Endothelial cell (in vitro differentiated cells): Measurements from ENCODE around the gene DTX2. TPM values are rescaled to one million over a fixed set of nuclear protein-coding genes. Genes with fewer than 3 reads are reported as not detected.
"Not testable (repeated sequence)": the region's sequence is repeated elsewhere in the genome, so short reads cannot be mapped to it uniquely, and the experiment has no call there.

Experiments used
- DNase-seq: peaks from one replicate; pipeline ENCODE4 v3.0.0; 2021; ENCODE audit warnings: low spot score
- H3K27ac Mint-ChIP-seq: one replicate; pipeline ENCODE4 v1.8.0; 2021; ENCODE audit warnings: mixed read lengths, inconsistent platforms; ENCODE audit not compliant: unreplicated experiment
- H3K27me3 Mint-ChIP-seq: one replicate; pipeline ENCODE4 v1.8.0; 2021; ENCODE audit warnings: mild to moderate bottlenecking, moderate library complexity, mixed read lengths, inconsistent platforms; ENCODE audit not compliant: unreplicated experiment
- H3K36me3 Mint-ChIP-seq: one replicate; pipeline ENCODE4 v1.8.0; 2021; ENCODE audit warnings: mild to moderate bottlenecking, low read depth, mixed read lengths, inconsistent platforms; ENCODE audit not compliant: unreplicated experiment
- H3K4me1 Mint-ChIP-seq: one replicate; pipeline ENCODE4 v1.8.0; 2021; ENCODE audit warnings: mild to moderate bottlenecking, mixed read lengths, inconsistent platforms; ENCODE audit not compliant: unreplicated experiment
- H3K4me3 Mint-ChIP-seq: one replicate; pipeline ENCODE4 v1.8.0; 2021; ENCODE audit warnings: mild to moderate bottlenecking, mixed read lengths, inconsistent platforms; ENCODE audit not compliant: unreplicated experiment
- H3K9me3 Mint-ChIP-seq: one replicate; pipeline ENCODE4 v1.8.0; 2021; ENCODE audit warnings: mixed read lengths, inconsistent platforms; ENCODE audit not compliant: unreplicated experiment
- total RNA-seq: library from RNA; stranded (reverse); fragmentation: NEBNext Ultra II Directional; extraction: Animal tissue kit (Norgen Biotek cat#: 25700); gene quantifications from one replicate; pipeline ENCODE4 v1.2.1, GENCODE V29; 2021; ENCODE audit not compliant: unreplicated experiment

Gene DTX2
- total RNA-seq, 1 donor from 2014 or later, result 35.4 TPM

- not testable (repeated sequence) for H3K27me3 Mint-ChIP-seq, H3K36me3 Mint-ChIP-seq, DNase-seq, H3K27ac Mint-ChIP-seq, H3K4me3 Mint-ChIP-seq, H3K9me3 Mint-ChIP-seq, H3K4me1 Mint-ChIP-seq
Observed at GRCh38 chr7:76443846-76444245, 17.7 kb upstream of the DTX2 start.

GRCh38 chr7:76445577-76446008, 15.9 kb upstream of the DTX2 start:
- not testable (repeated sequence) for H3K27me3 Mint-ChIP-seq, DNase-seq, H3K36me3 Mint-ChIP-seq, H3K9me3 Mint-ChIP-seq, H3K27ac Mint-ChIP-seq, H3K4me1 Mint-ChIP-seq, H3K4me3 Mint-ChIP-seq

DNA sequence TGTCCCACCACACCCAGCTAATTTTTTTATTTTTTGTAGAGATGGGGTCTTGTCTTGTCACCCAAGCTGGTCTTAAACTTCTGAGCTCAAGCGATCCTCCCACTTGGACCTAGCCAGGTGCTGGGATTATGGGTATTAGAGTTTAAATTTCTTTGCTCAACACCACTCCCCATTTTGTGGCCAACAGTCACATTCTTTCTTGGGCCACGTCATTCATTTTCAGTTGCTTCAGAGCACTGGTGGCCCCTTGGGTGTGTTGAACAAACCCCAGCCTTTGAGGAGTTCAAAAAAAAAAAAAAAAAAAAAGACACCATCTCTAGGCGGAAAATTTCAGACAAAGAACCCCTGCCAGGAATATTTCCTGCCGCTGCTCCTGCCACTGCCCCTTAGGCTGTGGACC, 4.5 kb upstream of the DTX2 start:
- H3K27ac Mint-ChIP-seq, DNase-seq, H3K9me3 Mint-ChIP-seq, H3K4me3 Mint-ChIP-seq, H3K36me3 Mint-ChIP-seq, H3K27me3 Mint-ChIP-seq, H3K4me1 Mint-ChIP-seq: not testable (repeated sequence)

GRCh38 chr7:76458504-76458903, 3.0 kb upstream of the DTX2 start:
- not testable (repeated sequence) for H3K36me3 Mint-ChIP-seq, H3K27ac Mint-ChIP-seq, H3K4me3 Mint-ChIP-seq, H3K27me3 Mint-ChIP-seq, H3K4me1 Mint-ChIP-seq, H3K9me3 Mint-ChIP-seq, DNase-seq

DNA sequence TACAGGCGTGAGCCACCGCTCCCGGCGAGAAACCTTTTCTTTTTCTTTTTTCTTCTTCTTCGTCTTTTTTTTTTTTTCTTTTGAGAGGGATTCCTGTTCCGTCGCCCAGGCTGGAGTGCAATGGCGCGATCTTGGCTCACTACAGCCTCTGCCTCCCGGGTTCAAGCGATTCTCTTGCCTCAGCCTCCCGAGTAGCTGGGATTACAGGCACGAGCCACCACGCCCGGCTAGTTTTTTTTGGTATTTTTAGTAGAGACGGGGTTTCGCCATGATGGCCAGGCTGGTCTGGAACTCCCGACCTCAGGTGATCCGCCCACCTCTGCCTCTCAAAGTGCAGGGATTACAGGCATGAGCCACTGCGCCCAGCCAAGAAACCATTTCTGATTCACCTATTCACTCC, 742 bp upstream of the DTX2 start:
- H3K4me3 Mint-ChIP-seq, H3K27me3 Mint-ChIP-seq, H3K4me1 Mint-ChIP-seq, DNase-seq, H3K27ac Mint-ChIP-seq, H3K36me3 Mint-ChIP-seq, H3K9me3 Mint-ChIP-seq: not testable (repeated sequence)

DNA sequence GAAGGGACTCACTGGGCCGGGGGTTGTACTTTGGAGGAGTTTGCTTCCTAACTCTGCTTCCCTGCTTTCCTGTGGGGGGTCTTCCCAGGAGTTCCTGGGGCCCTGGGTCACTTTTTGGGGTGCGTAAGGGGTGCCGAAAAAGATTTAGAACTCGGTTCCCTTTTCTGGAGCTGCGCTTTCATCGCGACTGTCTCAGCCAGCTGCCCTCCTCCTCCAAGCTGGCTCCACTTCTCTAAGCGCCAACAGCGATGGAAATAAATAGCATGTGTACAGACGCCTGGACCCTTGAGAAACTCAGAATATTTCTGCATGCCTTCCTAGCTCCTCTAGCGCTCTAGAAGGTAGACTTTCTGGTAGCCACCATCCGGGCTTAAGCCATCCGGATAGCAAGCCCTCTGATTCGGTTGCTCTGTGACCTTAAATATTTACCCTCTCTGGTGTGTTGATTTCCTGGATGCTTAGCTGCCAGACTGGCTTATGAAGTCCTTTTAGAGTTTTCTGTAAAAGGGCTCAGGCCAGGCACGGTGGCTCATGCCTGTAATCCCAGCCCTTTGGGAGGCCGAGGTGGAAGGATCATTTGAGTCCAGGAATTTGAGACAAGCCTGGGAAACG, 868 bp downstream of the DTX2 start:
- not testable (repeated sequence) for H3K4me1 Mint-ChIP-seq, H3K36me3 Mint-ChIP-seq, DNase-seq, H3K9me3 Mint-ChIP-seq, H3K27me3 Mint-ChIP-seq, H3K27ac Mint-ChIP-seq, H3K4me3 Mint-ChIP-seq

DNA sequence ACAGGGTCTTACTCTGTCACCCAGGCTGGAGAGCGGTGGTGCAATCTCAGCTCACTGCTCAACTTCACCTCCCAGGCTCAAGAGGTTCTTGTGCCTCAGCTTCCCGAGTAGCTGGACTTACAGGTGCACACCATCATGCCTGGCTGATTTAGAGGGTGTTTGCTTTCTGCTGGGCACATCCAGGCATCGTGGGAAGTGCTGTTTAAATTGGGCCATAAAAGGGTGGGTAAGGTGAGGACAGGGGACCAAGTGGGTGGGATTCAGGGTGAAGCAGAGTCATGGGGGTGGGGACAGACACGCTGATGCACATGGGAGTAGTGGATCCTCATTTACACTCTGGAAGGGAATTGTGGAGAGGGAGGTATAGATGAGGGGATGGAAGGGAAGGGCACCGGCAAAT, 3.5 kb downstream of the DTX2 start:
- H3K4me1 Mint-ChIP-seq, H3K4me3 Mint-ChIP-seq, H3K36me3 Mint-ChIP-seq, H3K27ac Mint-ChIP-seq, DNase-seq, H3K27me3 Mint-ChIP-seq, H3K9me3 Mint-ChIP-seq: not testable (repeated sequence)

DNA sequence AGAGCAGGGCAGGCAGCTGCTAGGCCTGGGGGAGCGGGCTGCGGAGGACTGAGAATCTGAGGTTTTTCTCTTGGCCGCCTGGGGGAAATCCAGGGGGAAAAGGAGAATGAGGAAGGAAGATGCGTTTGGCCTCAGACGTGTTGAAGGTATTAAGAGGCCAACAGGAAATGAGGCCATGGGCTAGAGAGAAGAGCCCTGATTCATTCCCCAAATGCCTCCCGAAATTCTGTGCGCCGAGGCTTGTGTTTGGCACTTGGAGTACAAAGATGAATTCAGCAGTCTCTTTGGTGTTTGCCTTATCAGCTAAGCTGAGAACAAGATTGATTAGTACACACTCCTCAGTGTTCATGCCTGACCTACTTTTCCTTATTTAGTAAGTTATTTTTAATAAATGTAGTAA, 4.4 kb downstream of the DTX2 start:
- not testable (repeated sequence) for H3K36me3 Mint-ChIP-seq, H3K4me1 Mint-ChIP-seq, H3K27me3 Mint-ChIP-seq

DNA sequence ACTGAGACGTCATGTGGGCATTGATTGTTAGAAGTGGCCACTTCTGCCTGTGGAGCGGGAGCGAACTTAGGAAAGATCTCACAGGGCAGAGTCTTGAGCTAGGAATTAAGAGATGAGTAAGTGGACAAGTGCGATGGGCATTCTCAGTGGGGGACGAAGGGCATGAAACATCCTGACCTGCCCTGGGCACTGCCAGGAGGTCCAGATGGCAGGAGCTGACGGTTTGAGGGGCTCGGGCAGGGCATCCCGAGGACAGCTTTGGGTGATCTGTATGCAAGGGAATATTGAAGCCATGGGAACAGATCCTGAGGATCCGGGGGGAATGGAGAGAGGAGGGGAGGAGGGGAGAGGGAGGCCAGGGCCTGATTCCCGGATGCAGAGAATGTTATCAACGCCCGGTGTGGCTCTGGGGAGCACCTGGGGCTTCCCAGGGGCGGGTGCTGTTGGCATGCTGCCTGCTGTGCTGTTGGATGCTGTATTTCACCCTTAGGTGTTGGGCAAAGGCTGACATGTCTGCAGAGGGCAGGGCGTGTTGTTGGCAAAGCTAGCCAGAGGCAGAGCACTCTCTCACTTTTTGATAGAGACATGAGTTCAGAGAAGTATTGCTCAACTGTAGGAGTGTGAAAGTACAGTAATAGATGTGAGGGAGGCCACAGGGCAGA, 6.4 kb downstream of the DTX2 start:
- DNase-seq, H3K4me3 Mint-ChIP-seq, H3K27ac Mint-ChIP-seq, H3K36me3 Mint-ChIP-seq, H3K9me3 Mint-ChIP-seq, H3K27me3 Mint-ChIP-seq, H3K4me1 Mint-ChIP-seq: not testable (repeated sequence)

More for the DNA sequence above, 4.4 kb downstream of the DTX2 start:
- not testable (repeated sequence) for H3K27ac Mint-ChIP-seq, H3K4me3 Mint-ChIP-seq, H3K9me3 Mint-ChIP-seq, DNase-seq

DNA sequence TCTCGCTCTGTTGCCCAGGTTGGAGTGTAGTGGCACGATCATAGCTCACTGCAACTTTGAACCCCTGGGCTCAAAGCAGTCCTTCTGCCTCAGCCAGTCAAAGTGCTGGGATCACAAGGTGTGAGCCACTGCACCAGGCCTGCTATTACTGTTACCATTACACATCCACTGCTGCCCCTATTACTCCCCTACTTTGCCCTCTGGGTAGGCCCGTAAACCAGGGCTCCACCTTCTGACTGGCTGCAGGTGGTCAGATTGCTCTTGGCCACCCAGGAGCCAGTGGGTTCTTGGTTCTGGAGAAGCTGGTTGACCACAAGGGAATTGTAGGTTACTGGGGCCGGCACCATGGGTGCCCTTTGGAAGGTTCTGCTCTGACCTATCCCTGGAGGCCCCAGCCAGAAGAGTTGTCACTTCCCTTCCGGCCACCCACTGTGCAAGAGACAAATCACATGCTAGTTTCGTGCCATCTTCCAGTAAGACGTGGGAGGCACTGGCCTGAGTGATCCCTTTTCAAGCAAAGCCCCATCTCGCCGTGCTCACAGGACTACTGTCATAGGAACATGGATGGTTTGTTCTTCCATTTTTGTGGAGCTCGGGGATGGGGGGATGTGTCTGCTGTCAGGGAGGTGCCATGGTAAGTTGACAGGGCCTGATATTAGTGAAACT, 10.2 kb downstream of the DTX2 start:
- not testable (repeated sequence) for H3K9me3 Mint-ChIP-seq, H3K4me1 Mint-ChIP-seq, H3K4me3 Mint-ChIP-seq, H3K27me3 Mint-ChIP-seq, H3K36me3 Mint-ChIP-seq, DNase-seq
- peak overlapping the region; percentile 52 for H3K27ac Mint-ChIP-seq

GRCh38 chr7:76473097-76473496, 11.6 kb downstream of the DTX2 start:
- H3K36me3 Mint-ChIP-seq, H3K27ac Mint-ChIP-seq, DNase-seq, H3K27me3 Mint-ChIP-seq, H3K4me1 Mint-ChIP-seq, H3K9me3 Mint-ChIP-seq, H3K4me3 Mint-ChIP-seq: not testable (repeated sequence)

- DNase-seq, H3K27ac Mint-ChIP-seq, H3K27me3 Mint-ChIP-seq, H3K9me3 Mint-ChIP-seq, H3K4me3 Mint-ChIP-seq, H3K36me3 Mint-ChIP-seq, H3K4me1 Mint-ChIP-seq: not testable (repeated sequence)
Observed at GRCh38 chr7:76476280-76476679, 14.8 kb downstream of the DTX2 start.
